Right lobe of liver (tissue), 6 donors: ENCODE results near the gene IL1RAPL1. TPM values are rescaled to one million over a fixed set of nuclear protein-coding genes. Genes with fewer than 3 reads are reported as not detected.
A peak's percentile ranks its signal among the peaks of the same experiment; 100 is the strongest.

Experiments
- ATAC-seq, 4 donors: fragments of 200-7000 bp; cut with Tn5 transposase; one replicate each; pipeline ENCODE4 v1.9.1; 2020; ENCODE audit warnings: mild to moderate bottlenecking in 4 of 4, moderate library complexity in 4 of 4
- DNase-seq, 3 donors: peaks; one replicate each; pipeline ENCODE4 v3.0.0-alpha.2; 2020
- H3K27ac ChIP-seq, 3 donors: fragments of 200-600 bp; one replicate each; pipeline ENCODE4 v1.8.0; 2022
- H3K27me3 ChIP-seq, 2 donors: fragments of 200-600 bp; one replicate each; pipeline ENCODE4 v1.8.0; 2022
- H3K36me3 ChIP-seq, 4 donors: fragments of 200-600 bp; sonication (generic) in 1 of 4; one replicate each; pipeline versions ENCODE4 v1.5.1 to v1.8.0; 2017 to 2022; ENCODE audit warnings: control low read depth in 1 of 4
- H3K4me1 ChIP-seq, 4 donors: fragments of 200-600 bp; sonication (generic) in 1 of 4; one replicate each; pipeline versions ENCODE4 v1.5.1 to v1.8.0; 2017 to 2022; ENCODE audit warnings: control low read depth in 1 of 4
- H3K4me3 ChIP-seq, 3 donors: fragments of 200-600 bp; one replicate each; pipeline ENCODE4 v1.8.0; 2022
- H3K9me3 ChIP-seq, 4 donors: fragments of 200-600 bp; sonication (generic) in 1 of 4; one replicate each; pipeline versions ENCODE4 v1.5.1 to v1.8.0; 2017 to 2022; ENCODE audit warnings: control low read depth in 1 of 4
- POLR2A ChIP-seq: fragments of 450-650 bp; IDR thresholded peaks from one replicate; pipeline ENCODE4 v1.6.1; 2017; ENCODE audit warnings: antibody characterized with exemption, mild to moderate bottlenecking
- WGBS: methylation state at CpG from one replicate; pipeline ENCODE4 v1.1.6; 2018; ENCODE audit warnings: low coverage, low lambda C conversion rate; ENCODE audit not compliant: insufficient coverage; ENCODE audit errors: missing lambda C conversion rate; 5-methylcytosine and 5-hydroxymethylcytosine counted together
- intact Hi-C, 2 donors: fragments of 100-400 bp; cut with DNase I; formaldehyde crosslinking; loops; one replicate each; pipeline versions ENCODE4 v1.11.2 to v1.14.1; 2022
- total RNA-seq, 6 experiments: library from RNA; depleted of rRNA in 2 of 6; stranded (reverse); fragments of >200 nt in 2 of 6; fragmentation: NEBNext Ultra II Directional in 3 of 6; extraction: Animal tissue kit (Norgen Biotek cat#: 25700) in 3 of 6; gene quantifications; one replicate each; pipeline versions ENCODE4 v1.1.0 to v1.2.4, GENCODE V29; 2016 to 2023
- TF ChIP-seq, protein P1 (sequence below), 4 donors: fragments of 200-600 bp in 3 of 4; fragments of 450-650 bp in 1 of 4; IDR thresholded peaks; one replicate each; pipeline versions ENCODE4 v1.5.1 to v1.8.0; 2016 to 2022; ENCODE audit warnings: antibody characterized with exemption in 4 of 4, mild to moderate bottlenecking in 2 of 4
- donor health status: DM: no; HTN: yes; CAD: no.
- donor health status: DM: no; HTN: no; CAD: no.
- donor health status: DM: no; HTN: no; CAD: no.
- donor health status: DM: no; HTN: yes; CAD: no.
- donor health status: DM: no; HTN: yes; CAD: no.

Gene IL1RAPL1
- total RNA-seq, 6 experiments from 2014 or later: not detected

DNA sequence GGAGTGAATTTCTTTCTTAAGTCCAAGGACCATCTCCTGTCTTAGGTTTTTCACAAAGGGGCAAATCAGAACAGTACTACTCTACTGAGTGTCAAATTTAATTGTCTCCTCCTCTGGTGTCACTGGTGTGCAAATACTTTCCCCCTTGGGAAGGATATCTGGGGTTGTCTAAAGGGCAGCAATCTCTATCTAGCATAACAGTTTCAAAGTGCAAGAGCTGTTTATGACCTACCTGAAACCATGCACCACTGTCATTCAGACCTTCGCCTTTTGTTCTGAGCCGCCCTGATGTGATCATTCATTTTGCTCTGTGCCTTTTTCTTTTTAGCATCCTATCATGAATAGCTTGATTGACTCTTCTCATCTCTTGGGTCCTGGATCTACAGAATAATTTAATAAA lies 39.3 kb downstream of the IL1RAPL1 start:
- Histone ChIP-seq H3K9me3 (no peaks in the 10 kb centered on the region), H3K4me3 (no peak overlapping the region), H3K36me3 (no peaks in the 10 kb centered on the region), H3K27me3 (no peaks in the 10 kb centered on the region), H3K4me1 (peaks cover 0 to 5% (median 0%) of the 10 kb centered on the region in 4 donors), H3K27ac (no peak overlapping the region)
- TF ChIP-seq, protein P1, sequence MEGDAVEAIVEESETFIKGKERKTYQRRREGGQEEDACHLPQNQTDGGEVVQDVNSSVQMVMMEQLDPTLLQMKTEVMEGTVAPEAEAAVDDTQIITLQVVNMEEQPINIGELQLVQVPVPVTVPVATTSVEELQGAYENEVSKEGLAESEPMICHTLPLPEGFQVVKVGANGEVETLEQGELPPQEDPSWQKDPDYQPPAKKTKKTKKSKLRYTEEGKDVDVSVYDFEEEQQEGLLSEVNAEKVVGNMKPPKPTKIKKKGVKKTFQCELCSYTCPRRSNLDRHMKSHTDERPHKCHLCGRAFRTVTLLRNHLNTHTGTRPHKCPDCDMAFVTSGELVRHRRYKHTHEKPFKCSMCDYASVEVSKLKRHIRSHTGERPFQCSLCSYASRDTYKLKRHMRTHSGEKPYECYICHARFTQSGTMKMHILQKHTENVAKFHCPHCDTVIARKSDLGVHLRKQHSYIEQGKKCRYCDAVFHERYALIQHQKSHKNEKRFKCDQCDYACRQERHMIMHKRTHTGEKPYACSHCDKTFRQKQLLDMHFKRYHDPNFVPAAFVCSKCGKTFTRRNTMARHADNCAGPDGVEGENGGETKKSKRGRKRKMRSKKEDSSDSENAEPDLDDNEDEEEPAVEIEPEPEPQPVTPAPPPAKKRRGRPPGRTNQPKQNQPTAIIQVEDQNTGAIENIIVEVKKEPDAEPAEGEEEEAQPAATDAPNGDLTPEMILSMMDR (IDR thresholded peaks at IDR 0.05): no peak
- TF ChIP-seq POLR2A: no peak
- intact Hi-C loops: no loop called here
- no peak for DNase-seq
- ATAC-seq: peak in 1 of 4 donors; percentile 61
- 80% methylated on average over 2 of the region's 2 CpGs for WGBS

DNA sequence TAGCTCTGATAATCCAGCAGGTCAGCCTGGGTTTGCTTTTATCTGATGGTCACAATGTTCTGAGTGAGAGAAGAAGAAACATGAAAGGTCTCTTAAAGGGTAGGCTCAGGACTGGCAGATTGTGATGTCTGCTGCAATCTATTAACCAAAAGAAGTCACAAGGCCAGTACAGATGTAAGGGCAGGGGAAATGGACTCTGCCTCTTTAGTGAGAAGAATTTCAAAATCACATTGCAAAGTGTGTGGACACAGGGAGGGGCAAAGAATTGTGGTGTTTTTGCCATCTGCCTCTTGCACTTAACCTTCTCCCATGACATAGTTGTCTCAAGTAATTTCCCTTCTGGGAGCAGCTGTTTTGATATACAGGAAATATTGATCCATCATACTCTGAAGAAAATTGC lies 40.9 kb downstream of the IL1RAPL1 start:
- no peak overlapping the region for H3K27ac ChIP-seq

DNA sequence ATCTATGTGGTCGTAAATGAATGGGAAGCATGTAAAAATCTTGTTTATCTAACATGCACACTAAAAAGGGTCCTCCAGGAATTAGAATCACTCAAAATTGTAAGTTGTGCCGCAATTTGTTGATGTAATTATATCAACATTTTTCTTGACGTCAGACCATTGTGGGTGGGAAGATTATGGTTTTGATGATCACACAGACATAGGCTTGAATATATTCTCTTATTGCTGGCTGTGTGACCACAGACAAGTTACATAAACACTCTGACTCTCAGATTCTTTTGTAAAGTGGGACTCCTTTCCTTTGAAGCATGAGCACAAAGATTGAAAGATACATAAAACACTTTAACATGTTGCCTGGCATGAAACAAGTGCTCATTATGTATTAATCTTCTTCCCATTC lies 51.5 kb downstream of the IL1RAPL1 start:
- H3K4me3 ChIP-seq: no peak overlapping the region
- ATAC-seq: no peak
- no peaks in the 10 kb centered on the region for H3K36me3 ChIP-seq
- DNase-seq: no peak
- no peak overlapping the region for H3K27ac ChIP-seq
- WGBS: 57% methylated on average over 3 of the region's 3 CpGs
- intact Hi-C loops: no loop called here
- no peak for TF ChIP-seq POLR2A
- TF ChIP-seq, protein P1 (IDR thresholded peaks at IDR 0.05): no peak
- H3K4me1 ChIP-seq: no peaks in the 10 kb centered on the region
- H3K27me3 ChIP-seq: no peaks in the 10 kb centered on the region
- H3K9me3 ChIP-seq: no peaks in the 10 kb centered on the region

More for the DNA sequence above, 40.9 kb downstream of the IL1RAPL1 start:
- H3K36me3 ChIP-seq: no peaks in the 10 kb centered on the region
- ATAC-seq (peak; percentile 77 to 95 (median 88)), DNase-seq (peak in 1 of 3 donors; percentile 33)
- peaks cover 0 to 5% (median 0%) of the 10 kb centered on the region in 4 donors for H3K4me1 ChIP-seq
- H3K27me3 ChIP-seq: no peaks in the 10 kb centered on the region
- no peak overlapping the region for H3K4me3 ChIP-seq
- TF ChIP-seq, protein P1 (IDR thresholded peaks at IDR 0.05): no peak
- TF ChIP-seq POLR2A: no peak
- no peaks in the 10 kb centered on the region for H3K9me3 ChIP-seq
- intact Hi-C loops: no loop called here

DNA sequence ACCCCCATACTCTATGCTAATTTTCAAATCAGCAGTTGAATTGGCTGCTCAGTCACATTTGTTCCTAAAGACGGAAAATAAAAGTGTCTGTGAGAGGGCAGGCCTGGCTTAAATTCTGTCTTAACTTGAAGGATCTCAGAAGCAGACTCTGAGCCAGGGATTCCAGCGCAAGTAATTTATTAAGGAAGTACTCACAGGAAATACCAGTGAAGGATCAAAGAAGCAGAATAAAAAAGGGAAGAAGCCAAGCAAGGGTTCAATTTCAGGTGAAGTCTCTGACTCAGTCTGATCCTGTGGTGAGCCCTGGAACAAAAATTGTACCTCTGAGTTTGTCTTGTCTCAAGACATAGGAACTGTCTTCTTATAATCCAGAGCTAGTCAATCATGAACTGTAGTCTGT lies 52.2 kb downstream of the IL1RAPL1 start:
- H3K27ac ChIP-seq: no peak overlapping the region
- no peaks in the 10 kb centered on the region for H3K9me3 ChIP-seq
- intact Hi-C loops: no loop called here
- H3K4me3 ChIP-seq: no peak overlapping the region
- no peaks in the 10 kb centered on the region for H3K27me3 ChIP-seq
- TF ChIP-seq POLR2A: no peak
- TF ChIP-seq, protein P1 (IDR thresholded peaks at IDR 0.05): no peak
- H3K36me3 ChIP-seq: no peaks in the 10 kb centered on the region
- DNase-seq (no peak), ATAC-seq (no peak)
- 17% methylated on average over 2 of the region's 2 CpGs for WGBS
- no peaks in the 10 kb centered on the region for H3K4me1 ChIP-seq

DNA sequence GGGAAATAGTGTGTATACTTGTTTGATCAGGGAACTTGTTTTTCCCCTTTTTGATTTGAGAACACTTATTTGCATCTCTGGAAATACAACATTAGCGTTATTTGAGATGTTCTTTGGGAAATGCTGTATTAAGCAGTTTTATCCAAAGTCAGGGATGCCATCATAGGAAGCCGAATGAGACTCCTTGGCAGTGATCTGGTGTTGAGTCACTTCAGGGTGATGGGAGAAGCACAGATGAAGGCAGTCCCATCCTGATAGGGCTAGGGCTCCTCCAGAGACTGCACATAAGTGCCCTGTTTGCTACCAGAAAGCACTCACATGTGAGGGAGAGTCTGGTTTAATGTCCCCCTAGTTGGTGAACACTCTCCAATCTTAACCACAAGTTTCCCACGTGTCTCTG lies 62.3 kb downstream of the IL1RAPL1 start:
- H3K4me1 ChIP-seq: no peaks in the 10 kb centered on the region
- DNase-seq (no peak), ATAC-seq (no peak)
- 33% methylated on average over 3 of the region's 3 CpGs for WGBS
- H3K9me3 ChIP-seq: no peaks in the 10 kb centered on the region
- no peaks in the 10 kb centered on the region for H3K36me3 ChIP-seq
- H3K27me3 ChIP-seq: no peaks in the 10 kb centered on the region
- no peak overlapping the region for H3K4me3 ChIP-seq
- no peak overlapping the region for H3K27ac ChIP-seq
- TF ChIP-seq, protein P1 (IDR thresholded peaks at IDR 0.05): no peak
- TF ChIP-seq POLR2A: no peak
- intact Hi-C loops: no loop called here
